Measurements from ENCODE around the gene NEU4. TPM values are rescaled to one million over a fixed set of nuclear protein-coding genes. Genes with fewer than 3 reads are reported as not detected.
"Not testable (repeated sequence)": the region's sequence is repeated elsewhere in the genome, so short reads cannot be mapped to it uniquely, and the experiment has no call there.

NEU4 gene
- total and polyA plus RNA-seq, 8 donors = 0.17 to 0.55 (median 0.30) TPM; not detected in 1

- no peak for TF ChIP-seq CTCF (IDR thresholded peaks at IDR 0.05)
- no peak for ATAC-seq
- Histone ChIP-seq H3K4me3 (no peak overlapping the region), H3K27ac (no peak overlapping the region), H3K4me1 (peaks cover 0 to 5% of the 10 kb centered on the region in 2 donors), H3K27me3 (peaks cover 0 to 17% of the 10 kb centered on the region in 2 donors), H3K9me3 (peaks cover 0 to 2% of the 10 kb centered on the region in 2 donors), H3K36me3 (no peaks in the 10 kb centered on the region)
- intact Hi-C loops (cut with DNase I) = no loop called here
- peak in 2 of 4 donors; percentile 26 to 67 for DNase-seq
These were observed 12.7 kb downstream of the NEU4 start for GRCh38 chr2:241821460-241822263.

GRCh38 chr2:241822264-241822623, 13.3 kb downstream of the NEU4 start:
- H3K4me3 ChIP-seq = no peak overlapping the region
- no peak overlapping the region for H3K27ac ChIP-seq
- H3K4me1 ChIP-seq = peaks cover 0 to 3% of the 10 kb centered on the region in 2 donors
- ATAC-seq (no peak), DNase-seq (peak in 1 of 4 donors; percentile 41)
- no peaks in the 10 kb centered on the region for H3K36me3 ChIP-seq
- peaks cover 0 to 11% of the 10 kb centered on the region in 2 donors for H3K27me3 ChIP-seq
- TF ChIP-seq CTCF (IDR thresholded peaks at IDR 0.05) = no peak
- peaks cover 0 to 8% of the 10 kb centered on the region in 2 donors for H3K9me3 ChIP-seq
- intact Hi-C loops (cut with DNase I) = no loop called here

GRCh38 chr2:241823531-241824437, 14.8 kb downstream of the NEU4 start:
- not testable (repeated sequence) for H3K4me1 ChIP-seq, ATAC-seq

GRCh38 chr2:241827394-241827793, 18.4 kb downstream of the NEU4 start:
- H3K27me3 ChIP-seq = peaks cover 0 to 8% of the 10 kb centered on the region in 2 donors
- no peak overlapping the region for H3K4me3 ChIP-seq
- H3K27ac ChIP-seq = no peak overlapping the region
- TF ChIP-seq CTCF (IDR thresholded peaks at IDR 0.05) = no peak
- DNase-seq (no peak), ATAC-seq (no peak)
- intact Hi-C loops (cut with DNase I) = no loop called here
- peaks cover 0 to 16% of the 10 kb centered on the region in 2 donors for H3K9me3 ChIP-seq
- no peaks in the 10 kb centered on the region for H3K4me1 ChIP-seq
- no peaks in the 10 kb centered on the region for H3K36me3 ChIP-seq

More at GRCh38 chr2:241823531-241824437, 14.8 kb downstream of the NEU4 start:
- intact Hi-C loops (cut with DNase I); H3K36me3 ChIP-seq; H3K27ac ChIP-seq; H3K27me3 ChIP-seq; H3K4me3 ChIP-seq: not testable (repeated sequence)
- peaks cover 0 to 16% of the 10 kb centered on the region in 2 donors for H3K9me3 ChIP-seq
- DNase-seq = peak in 1 of 4 donors; percentile 41

GRCh38 chr2:241833101-241833663, 24.2 kb downstream of the NEU4 start:
- ATAC-seq = no peak
- intact Hi-C loops (cut with DNase I) = no loop called here
- DNase-seq = no peak
- H3K4me3 ChIP-seq = no peak overlapping the region
- no peak overlapping the region for H3K27ac ChIP-seq
- H3K36me3 ChIP-seq = no peaks in the 10 kb centered on the region
- H3K4me1 ChIP-seq = no peaks in the 10 kb centered on the region
- no peak for TF ChIP-seq CTCF (IDR thresholded peaks at IDR 0.05)
- H3K27me3 ChIP-seq = peaks cover 0 to 30% of the 10 kb centered on the region in 2 donors
- H3K9me3 ChIP-seq = no peaks in the 10 kb centered on the region

GRCh38 chr2:241833756-241834526, 24.9 kb downstream of the NEU4 start:
- DNase-seq; H3K4me3 ChIP-seq; H3K4me1 ChIP-seq; H3K9me3 ChIP-seq; intact Hi-C loops (cut with DNase I); H3K27ac ChIP-seq; ATAC-seq; H3K36me3 ChIP-seq: not testable (repeated sequence)
- peaks cover 0 to 30% of the 10 kb centered on the region in 2 donors for H3K27me3 ChIP-seq

All from left lung (tissue), 10 donors.